ENCODE data around the gene MBD3. TPM values are rescaled to one million over a fixed set of nuclear protein-coding genes. Genes with fewer than 3 reads are reported as not detected.

MBD3 gene
- total RNA-seq, 1 experiment from 2014 or later: 65.6 TPM

GRCh38 chr19:1634242-1634937 lies 41.7 kb upstream of the MBD3 start:
- TF ChIP-seq CTCF (IDR thresholded peaks at IDR 0.05; ENCODE audit: unreplicated experiment): no peak
- intact Hi-C loops (cut with micrococcal nuclease; ENCODE audit: unreplicated experiment): no loop called here
- DNase-seq: no peak
- CTCF ChIA-PET: no interaction called here
- no TSS peak for BruUV-seq (replicated peaks)
- Mint-ChIP-seq H3K9me3 (ENCODE audit: low read depth, unreplicated experiment) (no peaks in the 10 kb centered on the region), H3K4me3 (ENCODE audit: low read depth, unreplicated experiment) (no peak overlapping the region), H3K27ac (ENCODE audit: unreplicated experiment) (no peak overlapping the region), H3K27me3 (ENCODE audit: unreplicated experiment) (no peaks in the 10 kb centered on the region), H3K36me3 (ENCODE audit: insufficient read depth, unreplicated experiment) (peaks cover 48% of the 10 kb centered on the region), H3K4me1 (ENCODE audit: low read depth, unreplicated experiment) (no peaks in the 10 kb centered on the region)

GRCh38 chr19:1633269-1633826 lies 40.7 kb upstream of the MBD3 start:
- Mint-ChIP-seq H3K4me3 (ENCODE audit: low read depth, unreplicated experiment) (no peak overlapping the region), H3K4me1 (ENCODE audit: low read depth, unreplicated experiment) (no peaks in the 10 kb centered on the region), H3K27ac (ENCODE audit: unreplicated experiment) (no peak overlapping the region), H3K9me3 (ENCODE audit: low read depth, unreplicated experiment) (no peaks in the 10 kb centered on the region), H3K36me3 (ENCODE audit: insufficient read depth, unreplicated experiment) (peaks cover 40% of the 10 kb centered on the region), H3K27me3 (ENCODE audit: unreplicated experiment) (no peaks in the 10 kb centered on the region)
- no peak for DNase-seq
- intact Hi-C loops (cut with micrococcal nuclease; ENCODE audit: unreplicated experiment): no loop called here
- TF ChIP-seq CTCF (IDR thresholded peaks at IDR 0.05; ENCODE audit: unreplicated experiment): no peak
- CTCF ChIA-PET: no interaction called here
- BruUV-seq (replicated peaks): no TSS peak

- Mint-ChIP-seq H3K4me1 (ENCODE audit: low read depth, unreplicated experiment) (no peaks in the 10 kb centered on the region), H3K36me3 (ENCODE audit: insufficient read depth, unreplicated experiment) (peaks cover 35% of the 10 kb centered on the region), H3K4me3 (ENCODE audit: low read depth, unreplicated experiment) (no peak overlapping the region), H3K27ac (ENCODE audit: unreplicated experiment) (no peak overlapping the region), H3K9me3 (ENCODE audit: low read depth, unreplicated experiment) (no peaks in the 10 kb centered on the region), H3K27me3 (ENCODE audit: unreplicated experiment) (no peaks in the 10 kb centered on the region)
- DNase-seq: no peak
- no TSS peak for BruUV-seq (replicated peaks)
- TF ChIP-seq CTCF (IDR thresholded peaks at IDR 0.05; ENCODE audit: unreplicated experiment): no peak
- CTCF ChIA-PET: no interaction called here
- intact Hi-C loops (cut with micrococcal nuclease; ENCODE audit: unreplicated experiment): no loop called here
These were observed 40.0 kb upstream of the MBD3 start for GRCh38 chr19:1632462-1633268.

- no peak for DNase-seq
- no peak overlapping the region for H3K27ac Mint-ChIP-seq (ENCODE audit: unreplicated experiment)
- H3K27me3 Mint-ChIP-seq (ENCODE audit: unreplicated experiment): no peaks in the 10 kb centered on the region
- no peaks in the 10 kb centered on the region for H3K9me3 Mint-ChIP-seq (ENCODE audit: low read depth, unreplicated experiment)
- intact Hi-C loops (cut with micrococcal nuclease; ENCODE audit: unreplicated experiment): no loop called here
- no peak for TF ChIP-seq CTCF (IDR thresholded peaks at IDR 0.05; ENCODE audit: unreplicated experiment)
- H3K36me3 Mint-ChIP-seq (ENCODE audit: insufficient read depth, unreplicated experiment): peaks cover 24% of the 10 kb centered on the region
- no peaks in the 10 kb centered on the region for H3K4me1 Mint-ChIP-seq (ENCODE audit: low read depth, unreplicated experiment)
- CTCF ChIA-PET: interaction anchor here (0.6 kb wide), 1 partner anchor 10 kb away, joined by 4 read pairs; no protein-coding TSS in a partner anchor
- no TSS peak for BruUV-seq (replicated peaks)
- no peak overlapping the region for H3K4me3 Mint-ChIP-seq (ENCODE audit: low read depth, unreplicated experiment)
These were observed 39.0 kb upstream of the MBD3 start for GRCh38 chr19:1631557-1632100.
